Activated CD8-positive, alpha-beta memory T cell treated with anti-CD3 and anti-CD28 coated beads, Interleukin-2, amount 50 U/mL, for 24 hours (primary cell): ENCODE results near the gene ZFAND3.
"Not testable (repeated sequence)": the region's sequence is repeated elsewhere in the genome, so short reads cannot be mapped to it uniquely, and the experiment has no call there.

Experiments used
- DNase-seq: peaks from one replicate; pipeline ENCODE4 v3.0.0-alpha.2; 2020; ENCODE audit errors: extremely low read depth

ZFAND3 gene

DNA sequence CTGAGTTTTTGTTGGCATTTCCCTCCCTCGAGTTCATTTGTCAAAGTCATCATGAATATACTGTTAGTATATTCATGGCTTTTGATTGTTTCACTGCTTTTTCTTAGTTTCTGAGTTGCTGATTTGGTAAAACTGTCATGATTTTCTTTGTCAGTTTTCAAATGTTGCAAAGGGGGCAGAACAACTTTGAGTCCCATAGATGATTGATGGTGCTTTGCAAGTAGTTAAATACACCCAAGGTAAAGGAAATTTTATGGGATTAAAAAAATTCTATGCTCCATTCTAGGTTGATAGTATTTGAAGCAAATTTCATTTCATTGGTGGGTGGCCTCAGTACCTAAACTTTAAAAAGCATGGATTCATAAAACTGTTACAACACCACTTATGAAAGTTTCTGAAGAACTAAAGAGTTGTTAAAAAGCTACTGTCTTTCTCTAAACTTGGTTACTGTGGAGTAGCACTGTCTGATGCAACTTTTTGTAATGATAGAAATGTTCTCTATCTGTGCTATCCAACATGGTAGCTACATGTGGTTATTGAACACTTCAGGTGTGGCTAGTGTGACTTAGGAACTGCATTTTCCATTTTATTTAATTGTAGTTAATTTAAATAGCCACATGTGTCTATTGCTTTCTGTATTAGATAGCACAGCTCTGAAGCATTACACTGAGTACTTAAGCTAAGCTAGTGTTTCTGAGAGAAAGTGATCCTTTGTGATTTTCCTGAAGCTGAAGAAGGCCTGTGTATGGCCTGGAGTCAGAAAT is 153.6 kb downstream of the ZFAND3 start:
- DNase-seq: no peak

DNA sequence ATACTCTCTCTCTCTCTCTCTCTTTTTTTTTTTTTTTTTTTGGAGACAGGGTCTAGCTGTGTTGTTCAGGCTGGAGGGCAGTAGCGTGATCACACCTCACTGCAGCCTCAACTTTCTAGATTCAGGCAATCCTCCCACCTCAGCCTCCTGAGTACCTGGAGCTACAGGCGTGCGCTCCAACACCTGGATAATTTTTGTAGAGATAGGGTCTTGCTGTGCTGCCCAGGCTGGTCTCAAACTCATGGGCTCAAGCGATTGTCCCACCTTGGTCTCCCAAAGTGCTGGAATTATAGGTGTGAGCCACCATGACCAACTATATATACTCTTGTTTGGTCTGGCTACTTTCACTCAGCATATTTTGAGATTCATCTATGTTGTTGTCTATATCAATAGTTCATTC is 154.9 kb downstream of the ZFAND3 start:
- no peak for DNase-seq

DNA sequence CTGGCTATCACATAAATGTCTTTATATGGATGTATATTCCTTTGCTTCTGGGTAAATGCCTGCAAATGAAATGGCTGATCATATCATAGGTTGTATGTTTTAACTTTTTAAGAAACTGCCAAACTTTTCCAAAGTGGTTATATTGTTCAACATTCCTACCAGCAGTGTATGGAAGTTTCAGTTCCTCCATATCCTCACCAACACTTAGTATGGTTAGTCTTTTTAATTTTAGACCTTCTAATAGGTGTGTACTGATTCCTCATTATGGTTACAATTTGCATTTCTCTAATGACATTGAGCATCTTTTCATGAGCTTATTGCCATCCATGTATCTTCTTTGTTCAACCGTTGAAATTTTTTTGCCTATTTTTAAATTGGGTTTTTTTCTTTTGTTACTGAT is 155.4 kb downstream of the ZFAND3 start:
- DNase-seq: no peak

DNA sequence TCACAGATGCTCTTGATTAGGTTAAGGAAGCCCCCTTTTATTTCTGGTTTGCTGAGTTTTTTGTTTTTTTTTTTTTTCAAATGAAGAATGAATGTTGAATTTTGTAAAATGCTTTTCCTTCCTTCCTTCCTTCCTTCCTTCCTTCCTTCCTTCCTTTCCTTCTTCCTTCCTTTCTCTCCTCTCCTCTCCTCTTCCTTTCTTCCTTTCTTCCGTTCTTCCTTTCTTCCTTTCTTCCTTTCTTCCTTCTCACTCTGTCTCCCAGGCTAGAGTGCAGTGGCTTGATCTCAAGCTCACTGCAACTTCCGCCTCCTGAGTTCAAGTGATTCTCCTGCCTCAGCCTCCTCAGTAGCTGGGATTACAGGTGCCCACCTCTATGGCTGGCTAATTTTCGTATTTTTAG is 158.2 kb downstream of the ZFAND3 start:
- no peak for DNase-seq

DNA sequence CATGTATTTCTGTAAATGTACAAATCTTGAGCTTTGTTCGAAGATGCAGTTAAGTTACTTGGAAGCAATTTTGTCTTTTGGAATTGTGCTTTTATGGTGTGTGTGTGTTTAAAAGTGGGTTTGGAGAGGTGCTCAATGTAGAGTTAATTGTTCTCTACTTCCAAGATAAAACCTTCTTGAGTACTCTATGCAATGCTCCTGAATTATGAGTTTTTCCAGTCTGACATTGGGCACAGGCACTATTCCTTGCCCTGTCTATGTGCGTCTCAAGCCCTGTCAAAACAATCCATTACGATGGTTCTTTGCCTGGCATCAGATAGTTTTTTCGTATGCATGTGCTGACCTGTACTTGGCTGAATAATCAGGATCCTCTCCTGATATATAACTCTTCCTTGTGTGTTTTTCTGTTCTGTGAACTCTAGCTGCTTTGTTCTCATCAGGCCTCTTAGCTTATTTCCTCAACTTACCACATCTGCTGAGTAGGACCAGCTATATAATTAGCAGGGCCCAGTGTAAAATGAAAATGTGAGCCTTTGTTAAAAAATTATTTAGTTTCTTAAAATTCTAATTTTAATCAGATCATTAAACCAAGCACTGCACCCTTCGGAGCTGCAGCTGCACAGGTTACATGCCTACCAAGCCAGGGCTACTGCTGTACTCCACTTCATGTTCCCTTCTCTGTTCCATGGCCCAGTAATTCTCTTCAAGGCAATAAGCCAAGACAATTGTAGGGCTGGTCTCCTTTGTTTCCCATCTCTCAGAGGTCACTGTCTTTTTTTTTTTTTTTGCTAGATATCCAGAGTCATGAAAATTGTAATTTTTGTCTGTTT is 160.1 kb downstream of the ZFAND3 start:
- no peak for DNase-seq

DNA sequence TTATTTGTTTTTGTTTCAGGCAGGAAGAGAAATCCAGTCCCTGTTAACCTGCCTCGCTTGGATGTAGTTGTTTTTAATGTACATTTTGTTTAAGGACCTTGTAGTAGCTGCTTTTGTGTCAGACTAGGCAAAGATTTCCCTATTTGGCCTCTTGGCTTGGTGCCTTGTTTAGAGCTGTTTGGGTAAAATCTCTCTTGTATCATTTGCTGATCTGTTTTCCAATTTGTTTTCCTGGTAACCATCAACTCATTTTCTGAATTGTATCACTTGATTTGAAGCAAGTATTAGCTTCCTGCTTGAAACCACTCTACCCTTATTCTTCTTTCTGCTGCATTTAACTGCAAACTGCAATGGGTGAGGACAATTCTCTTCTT is 160.7 kb downstream of the ZFAND3 start:
- no peak for DNase-seq

DNA sequence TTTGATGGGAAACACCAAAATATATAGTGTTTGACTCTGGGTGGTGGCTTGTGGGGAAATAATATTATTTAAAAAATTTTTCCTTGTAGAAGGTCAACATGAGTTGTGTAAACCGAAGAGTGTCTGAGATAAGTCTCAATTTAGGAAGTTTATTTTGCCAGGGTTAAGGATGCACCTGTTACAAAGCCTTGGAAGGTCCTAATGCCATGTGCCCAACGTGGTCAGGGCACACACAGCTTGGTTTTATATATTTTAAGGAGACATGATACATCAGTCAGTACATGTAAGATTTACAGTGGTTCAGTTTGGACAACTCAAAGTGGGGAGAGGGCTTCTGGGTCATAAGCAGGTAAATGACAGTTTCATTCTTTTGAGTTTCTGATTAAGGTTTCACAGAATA is 162.1 kb downstream of the ZFAND3 start:
- no peak for DNase-seq

DNA sequence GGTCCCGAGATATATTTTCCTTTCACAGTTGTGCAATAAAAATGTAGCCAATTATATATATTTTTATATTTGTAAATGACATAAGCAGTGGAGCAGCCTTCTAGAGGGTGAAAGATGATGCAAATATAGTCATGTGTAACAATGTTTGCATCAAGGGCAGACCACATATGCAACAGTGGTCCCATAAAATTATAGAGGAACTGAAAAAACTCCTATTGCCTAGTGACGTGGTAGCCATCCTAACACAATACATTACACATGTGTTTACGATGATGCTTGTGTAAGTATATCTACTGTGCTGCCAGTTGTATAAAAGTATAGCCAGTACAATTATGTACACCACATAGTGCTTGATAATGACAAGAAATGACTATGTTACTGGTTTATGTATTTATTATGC is 162.8 kb downstream of the ZFAND3 start:
- DNase-seq: no peak

DNA sequence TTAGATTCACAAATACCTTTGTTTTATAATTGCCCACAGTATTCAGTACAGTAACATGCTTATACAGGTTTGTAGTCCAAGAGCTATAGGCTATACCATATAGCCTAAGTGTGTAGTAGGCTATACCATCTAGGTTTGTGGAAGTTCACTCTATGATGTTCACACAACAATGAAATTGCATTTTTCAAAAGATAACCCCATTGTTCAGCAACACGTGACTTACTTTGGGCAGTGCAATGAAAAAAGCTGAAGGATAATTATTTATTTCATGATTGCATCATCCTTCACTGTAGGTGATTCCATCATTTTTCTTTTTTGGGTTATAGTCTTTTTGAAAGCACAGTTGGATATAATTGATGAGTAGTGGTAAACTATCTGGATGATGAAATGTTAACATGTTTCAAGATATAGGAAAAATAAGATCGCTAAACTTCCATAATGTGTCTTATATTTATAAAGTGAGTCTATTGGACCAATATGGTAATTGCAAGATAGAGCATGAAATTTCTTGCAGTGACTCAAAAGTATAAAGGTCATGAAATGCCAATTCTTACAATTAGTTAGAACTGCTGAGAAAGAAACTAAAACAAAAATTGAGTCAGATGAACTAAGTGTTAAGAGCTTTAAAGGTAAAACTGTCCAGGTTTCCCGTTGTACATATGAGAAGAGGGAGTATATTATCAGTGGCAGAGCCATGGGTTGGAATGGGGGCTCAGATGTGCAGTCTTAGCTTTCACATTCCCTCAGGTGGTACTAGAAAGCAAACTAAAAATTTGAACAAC is 164.4 kb downstream of the ZFAND3 start:
- DNase-seq: no peak

DNA sequence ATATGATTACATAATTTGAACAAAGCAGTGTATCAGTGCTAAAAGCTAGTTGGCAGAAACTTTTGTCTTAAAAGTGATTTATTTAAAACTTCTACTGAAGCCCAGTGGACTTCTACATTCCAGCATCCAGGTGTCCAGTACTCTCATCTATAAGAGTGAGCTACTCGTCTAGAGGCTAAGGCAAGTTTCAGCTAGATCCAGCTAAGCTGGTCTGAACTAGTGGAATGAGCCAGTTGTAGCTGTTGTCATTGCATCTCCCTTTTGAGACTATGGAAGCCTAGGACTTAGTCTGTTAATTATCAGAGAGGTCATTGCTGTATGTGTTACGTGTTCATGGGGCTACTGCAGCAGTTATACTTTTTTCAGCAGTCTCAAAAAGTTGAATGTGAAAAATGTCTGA is 165.1 kb downstream of the ZFAND3 start:
- DNase-seq: no peak

DNA sequence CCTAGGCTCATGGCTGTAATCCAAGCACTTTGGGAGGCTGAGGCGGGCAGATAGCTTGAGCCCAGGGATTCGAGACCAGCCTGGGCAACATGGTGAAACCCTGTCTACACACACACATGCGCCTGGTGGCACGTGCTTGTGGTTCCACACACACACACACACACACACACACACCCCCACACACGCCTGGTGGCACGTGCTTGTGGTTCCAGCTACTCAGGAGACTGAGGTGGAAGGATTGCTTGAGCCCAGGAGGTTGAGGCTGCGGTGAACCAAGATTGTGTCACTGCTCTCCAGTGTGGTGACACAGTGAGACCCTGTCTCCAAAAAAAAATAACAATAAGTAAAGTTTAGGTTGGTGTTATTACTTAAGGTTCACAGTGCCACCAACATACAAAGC is 165.8 kb downstream of the ZFAND3 start:
- DNase-seq: no peak

DNA sequence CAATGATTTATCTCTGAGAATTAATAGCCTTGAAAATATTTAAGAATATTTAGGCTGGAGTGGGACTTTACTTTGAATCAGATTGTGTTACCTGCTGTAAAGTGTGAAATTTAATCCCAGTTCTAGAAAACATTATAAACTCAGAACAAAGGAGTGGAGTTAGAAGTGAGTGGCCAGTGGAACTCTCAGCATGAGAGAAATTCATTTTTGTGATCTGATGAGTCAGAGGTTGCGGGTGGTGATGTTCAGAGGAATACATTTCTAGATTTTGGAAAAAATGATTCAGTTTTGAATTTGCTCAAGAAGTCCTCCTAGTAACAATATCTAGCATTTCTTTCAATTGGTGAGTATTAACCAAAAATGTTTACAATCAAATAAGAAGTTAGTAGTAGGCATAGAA is 167.5 kb downstream of the ZFAND3 start:
- DNase-seq: no peak

DNA sequence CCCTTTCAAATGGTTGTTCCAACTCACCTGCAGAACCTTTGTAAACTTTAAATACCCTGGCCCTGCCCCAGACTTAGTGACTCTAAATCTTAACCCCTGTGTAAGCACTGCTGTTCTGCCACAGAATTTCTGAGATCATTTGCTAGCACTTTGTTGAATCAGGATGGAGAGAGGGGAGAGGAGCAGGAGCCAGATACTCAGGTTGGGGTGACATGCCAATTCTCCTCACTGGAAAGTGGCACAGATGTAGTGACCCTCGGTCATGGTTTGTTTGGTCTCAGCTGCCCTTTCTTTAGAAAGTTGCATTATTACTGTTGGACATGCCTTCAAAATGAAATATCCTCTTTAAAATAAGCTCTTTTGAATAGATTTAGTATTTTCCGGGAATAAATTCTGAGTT is 168.0 kb downstream of the ZFAND3 start:
- no peak for DNase-seq

DNA sequence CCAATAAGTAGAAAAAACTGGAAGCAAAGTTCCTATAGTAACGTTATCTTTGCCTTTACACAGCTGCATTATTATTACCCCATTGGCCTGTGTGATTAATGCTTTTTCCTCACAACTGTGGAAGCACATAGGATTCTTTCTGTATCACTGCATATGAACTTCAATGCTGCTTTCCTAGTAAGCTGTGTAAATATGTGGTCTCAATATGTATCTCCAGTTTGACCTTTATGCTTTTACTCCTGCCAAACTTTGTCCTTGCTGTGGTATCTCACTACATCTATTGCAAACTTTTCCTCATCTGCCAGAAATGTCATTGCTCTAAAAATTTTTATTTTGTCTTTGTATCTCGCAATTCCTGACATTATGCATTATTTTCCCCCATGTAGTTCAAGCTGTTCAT is 168.6 kb downstream of the ZFAND3 start:
- DNase-seq: no peak

DNA sequence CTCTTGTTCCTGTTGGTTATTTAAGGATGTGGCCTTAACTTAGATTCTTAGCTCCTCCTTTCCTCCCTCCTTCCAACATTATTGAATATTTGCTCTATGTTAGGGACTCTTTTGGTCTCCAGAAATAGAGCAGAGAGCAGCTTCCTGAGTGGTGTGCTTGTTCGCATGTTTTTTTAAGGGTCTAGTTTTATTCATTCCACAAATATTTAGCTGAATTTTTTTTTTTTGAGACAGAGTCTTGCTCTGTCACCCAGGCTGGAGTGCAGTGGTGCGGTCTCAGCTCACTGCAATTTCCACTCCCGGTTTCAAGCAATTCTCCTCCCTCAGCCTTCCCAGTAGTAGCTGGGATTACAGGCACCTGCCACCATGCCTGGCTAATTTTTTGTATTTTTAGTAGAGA is 169.2 kb downstream of the ZFAND3 start:
- no peak for DNase-seq

DNA sequence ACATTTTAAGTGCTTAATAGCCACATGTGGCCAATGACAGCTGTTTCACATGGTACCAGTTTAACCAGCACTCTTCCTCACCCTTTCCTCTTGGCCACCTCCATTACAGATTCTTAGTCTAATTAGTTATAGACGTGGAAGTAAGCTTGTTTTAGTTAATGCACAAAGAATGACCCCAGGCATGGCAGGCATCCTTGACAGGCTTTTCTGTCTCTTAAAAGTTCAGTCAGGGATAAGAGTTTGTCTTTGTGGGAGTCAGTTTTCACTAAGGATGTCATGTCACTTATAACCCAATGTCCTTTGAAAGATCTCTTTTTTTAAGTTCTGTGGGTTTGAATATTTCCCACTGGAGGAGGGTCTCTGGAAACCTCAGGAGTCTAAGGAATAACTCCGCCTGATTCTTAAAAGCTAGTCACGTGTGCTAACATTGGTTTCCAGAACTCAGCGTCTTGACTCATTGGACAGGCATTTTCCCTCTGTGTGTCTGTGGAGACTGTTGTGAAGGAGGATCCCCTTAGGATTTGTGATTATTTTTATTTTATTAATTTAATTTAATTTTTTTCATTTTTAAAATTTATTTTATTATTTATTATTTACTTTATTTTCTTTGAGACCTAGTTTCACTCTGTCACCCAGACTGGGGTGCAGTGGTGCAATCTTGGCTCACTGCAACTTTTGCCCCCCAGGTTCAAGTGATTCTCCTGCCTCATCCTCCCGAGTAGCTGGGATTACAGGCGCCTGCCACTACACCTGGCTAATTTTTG is 171.4 kb downstream of the ZFAND3 start:
- DNase-seq: no peak

DNA sequence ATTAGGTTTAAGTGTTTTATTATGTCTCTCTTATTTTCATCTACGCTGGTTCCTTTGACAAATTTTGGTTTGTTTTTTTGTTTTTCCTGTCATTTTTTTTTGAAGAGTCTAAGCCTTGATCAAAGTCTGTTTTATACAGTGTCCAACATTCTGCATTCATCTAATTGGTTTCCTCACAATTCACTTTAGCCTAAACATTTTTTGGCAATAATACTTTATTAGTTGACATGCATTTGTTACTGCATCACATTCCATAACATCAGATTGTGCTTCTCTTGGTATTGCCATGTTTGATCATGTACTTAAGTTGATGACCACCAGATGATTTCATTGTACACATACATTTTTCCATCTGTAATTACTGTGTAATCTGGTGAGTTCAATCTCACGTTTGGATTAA is 173.2 kb downstream of the ZFAND3 start:
- DNase-seq: no peak

DNA sequence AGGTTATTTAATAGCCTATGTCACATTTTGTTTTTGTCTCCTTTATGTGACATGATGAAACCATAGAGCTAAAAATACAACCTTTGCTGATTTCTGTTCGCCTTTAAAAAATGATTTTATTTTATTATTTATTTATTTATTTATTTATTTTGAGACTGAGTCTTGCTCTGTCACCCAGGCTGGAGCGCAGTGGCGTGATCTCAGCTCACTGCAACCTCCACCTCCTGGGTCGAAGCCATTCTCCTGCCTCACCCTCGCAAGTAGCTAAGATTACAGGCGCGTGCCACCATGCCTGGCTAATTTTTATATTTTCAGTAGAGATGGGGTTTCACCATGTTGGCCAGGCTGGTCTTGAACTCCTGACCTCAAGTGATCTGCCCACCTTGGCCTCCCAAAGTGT is 173.7 kb downstream of the ZFAND3 start:
- not testable (repeated sequence) for DNase-seq

DNA sequence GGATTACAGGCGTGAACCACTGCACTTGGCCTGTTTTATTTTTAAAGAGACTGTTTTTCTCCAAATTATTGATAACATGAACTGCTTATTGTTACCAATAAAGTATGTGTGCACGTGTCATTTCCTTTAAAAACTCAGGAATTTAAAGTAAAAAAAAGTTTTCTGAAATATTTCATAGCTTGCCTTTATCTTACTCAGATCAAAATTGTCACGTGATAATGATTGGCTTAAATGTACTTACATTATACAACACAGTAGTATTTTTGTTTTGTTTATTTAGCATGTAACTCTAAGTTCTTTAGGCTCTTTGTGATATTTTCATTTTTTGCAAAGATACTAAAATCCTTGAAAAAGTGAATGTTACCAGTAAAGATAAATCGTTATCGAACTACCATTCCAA is 174.1 kb downstream of the ZFAND3 start:
- DNase-seq: no peak

DNA sequence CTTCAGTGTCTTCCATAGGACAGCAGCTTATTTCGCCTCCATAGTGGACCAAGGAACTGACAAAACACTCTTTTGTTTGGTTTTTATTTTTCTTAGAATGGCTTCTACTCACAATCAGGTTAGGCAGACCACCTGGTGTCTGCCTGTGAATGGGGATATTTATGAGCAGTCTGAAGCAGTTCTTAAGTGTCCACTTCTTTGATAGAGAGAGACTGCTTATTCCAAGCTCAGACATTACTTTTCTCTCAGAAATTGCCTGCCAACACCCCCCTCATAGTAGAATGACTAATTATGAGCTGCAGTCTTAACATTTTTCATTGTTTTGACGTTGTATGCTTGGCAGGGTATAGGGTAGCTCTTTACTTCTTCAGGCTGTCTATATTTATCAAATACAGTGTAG is 174.7 kb downstream of the ZFAND3 start:
- DNase-seq: no peak

DNA sequence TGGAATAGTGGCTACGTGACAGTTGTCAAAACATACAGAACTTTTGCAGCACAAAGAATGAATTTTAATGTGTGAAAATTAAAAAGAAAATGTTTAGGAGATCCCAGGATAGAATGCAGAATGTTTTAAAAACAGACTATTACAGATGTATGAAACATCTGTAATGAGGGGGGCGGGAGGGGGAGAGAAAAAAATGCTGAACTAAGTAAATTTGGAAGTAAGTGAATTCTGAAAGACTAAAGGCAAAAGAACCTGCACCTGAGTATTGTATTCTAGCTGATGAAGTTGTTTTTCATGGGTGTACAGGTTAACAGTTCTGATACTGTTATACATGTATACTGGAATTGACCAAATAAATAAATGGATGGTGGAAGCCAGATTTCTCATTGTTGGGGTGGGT is 178.8 kb downstream of the ZFAND3 start:
- DNase-seq: no peak

DNA sequence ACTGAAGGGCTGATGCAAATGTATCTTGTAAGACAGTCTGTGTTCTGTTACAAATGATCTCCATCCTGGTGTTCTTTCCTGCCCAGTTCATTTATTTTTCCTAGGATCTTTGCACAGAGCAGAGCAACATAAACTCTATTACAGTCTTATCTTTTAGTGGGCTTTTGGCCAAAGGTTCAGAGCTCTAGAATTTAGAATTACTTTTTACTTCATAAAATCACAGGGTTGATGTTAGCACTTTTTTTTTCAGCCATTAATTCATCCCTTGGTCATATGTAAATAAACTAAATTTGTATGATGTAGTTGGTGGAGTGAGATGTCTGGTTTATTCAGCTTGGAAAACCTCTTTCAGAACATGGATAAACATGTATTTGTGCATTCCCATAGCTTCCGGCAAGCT is 181.9 kb downstream of the ZFAND3 start:
- DNase-seq: no peak
